Smooth muscle cell (in vitro differentiated cells): ENCODE results near the gene KRTDAP. TPM values are rescaled to one million over a fixed set of nuclear protein-coding genes. Genes with fewer than 3 reads are reported as not detected.

Experiments
- DNase-seq: peaks from one replicate; lab custom pipeline; 2025; ENCODE audit not compliant: unreplicated experiment; lab: John Stamatoyannopoulos, UW
- H2AFZ ChIP-seq: fragments of 200-600 bp; sonication (generic); 2 replicates; pipeline ENCODE4 v1.6.0; 2016; ENCODE audit warnings: antibody characterized with exemption, low read depth, mild to moderate bottlenecking
- H3F3A ChIP-seq: fragments of 200-600 bp; sonication (generic); 2 replicates; pipeline ENCODE4 v1.6.0; 2017; ENCODE audit warnings: antibody characterized with exemption, low read depth
- H3K27ac ChIP-seq: fragments of 200-600 bp; sonication (generic); 2 replicates; pipeline ENCODE4 v1.5.1; 2016; ENCODE audit warnings: low read depth, mild to moderate bottlenecking
- H3K27me3 ChIP-seq: fragments of 200-600 bp; sonication (generic); 2 replicates; pipeline ENCODE4 v1.6.1; 2016; ENCODE audit warnings: low read depth, mild to moderate bottlenecking
- H3K36me3 ChIP-seq: fragments of 200-600 bp; sonication (generic); 2 replicates; pipeline ENCODE4 v1.5.1; 2016; ENCODE audit warnings: low read depth
- H3K4me1 ChIP-seq: fragments of 200-600 bp; sonication (generic); 2 replicates; pipeline ENCODE4 v1.5.1; 2016; ENCODE audit warnings: low read depth
- H3K4me2 ChIP-seq: fragments of 200-600 bp; sonication (generic); 2 replicates; pipeline ENCODE4 v1.6.0; 2016; ENCODE audit warnings: mild to moderate bottlenecking
- H3K4me3 ChIP-seq: fragments of 200-600 bp; sonication (generic); 2 replicates; pipeline ENCODE4 v1.5.1; 2016; ENCODE audit warnings: mild to moderate bottlenecking
- H3K79me2 ChIP-seq: fragments of 200-600 bp; sonication (generic); 2 replicates; pipeline ENCODE4 v1.6.0; 2016; ENCODE audit warnings: low read depth, mild to moderate bottlenecking
- H3K9ac ChIP-seq: fragments of 200-600 bp; sonication (generic); 2 replicates; pipeline ENCODE4 v1.6.0; 2016; ENCODE audit warnings: low read depth
- H3K9me3 ChIP-seq: fragments of 200-600 bp; sonication (generic); replicated peaks from 2 replicates; pipeline ENCODE4 v1.5.1; 2016; ENCODE audit warnings: low read depth
- H4K20me1 ChIP-seq: fragments of 200-600 bp; sonication (generic); 2 replicates; pipeline ENCODE4 v1.6.0; 2016; ENCODE audit warnings: low read depth
- CTCF ChIP-seq: fragments of 200-600 bp; sonication (generic); IDR thresholded peaks from 2 replicates; pipeline ENCODE4 v1.5.1; 2017; ENCODE audit warnings: borderline replicate concordance, mild to moderate bottlenecking, antibody characterized with exemption; ENCODE audit not compliant: insufficient read depth, poor library complexity, severe bottlenecking
- WGBS: methylation state at CpG from one replicate; pipeline ENCODE4 v1.1.7; 2016; ENCODE audit warnings: low lambda C conversion rate; 5-methylcytosine and 5-hydroxymethylcytosine counted together
- polyA plus RNA-seq: library from polyadenylated mRNA; unstranded; fragments of >200 nt; fragmentation: Nextera tagmentation; extraction: Ambion mirVana; gene quantifications from 2 replicates; pipeline ENCODE4 v1.2.1, GENCODE V29; 2016
- total RNA-seq: library from RNA; depleted of rRNA; stranded (reverse); fragments of >200 nt; gene quantifications from 2 replicates; pipeline ENCODE4 v1.2.3, GENCODE V29; 2014

KRTDAP gene
- total RNA-seq, result 203 and 298 TPM in 2 replicates
- polyA plus RNA-seq, result 41.7 and 68.3 TPM in 2 replicates

GRCh38 chr19:35490364-35490763 lies at the start of gene KRTDAP:
Gene KRTDAP, minus strand, starts transcription at chr19:35490464. Its CDS starts 22 bp downstream, at chr19:35490442.
- Histone ChIP-seq H3K4me3 (no peak within 1 kb of the TSS), H3K9me3 (no peaks in the 10 kb centered on the region), H4K20me1 (no peaks in the 10 kb centered on the region), H2AFZ (no peak within 1 kb of the TSS), H3K4me1 (no peaks in the 10 kb centered on the region), H3K27me3 (no peaks in the 10 kb centered on the region), H3K79me2 (no peaks in the 10 kb centered on the region), H3K4me2 (no peak within 1 kb of the TSS), H3F3A (no peaks in the 10 kb centered on the region), H3K36me3 (no peaks in the 10 kb centered on the region), H3K9ac (no peak within 1 kb of the TSS), H3K27ac (no peak within 1 kb of the TSS)
- no peak for TF ChIP-seq CTCF
- DNase-seq, result no peak
- WGBS, result 77% methylated on average over 9 of the region's 9 CpGs

GRCh38 chr19:35539850-35540249 lies 49.6 kb upstream of the KRTDAP start:
- no peak overlapping the region for H3K9ac ChIP-seq
- no peak for TF ChIP-seq CTCF
- no peaks in the 10 kb centered on the region for H3F3A ChIP-seq
- H3K9me3 ChIP-seq, result no peaks in the 10 kb centered on the region
- H3K4me1 ChIP-seq, result peaks cover 7% of the 10 kb centered on the region
- H3K36me3 ChIP-seq, result no peaks in the 10 kb centered on the region
- H3K27ac ChIP-seq, result no peak overlapping the region
- H3K79me2 ChIP-seq, result no peaks in the 10 kb centered on the region
- no peaks in the 10 kb centered on the region for H4K20me1 ChIP-seq
- H3K4me3 ChIP-seq, result no peak overlapping the region
- H3K27me3 ChIP-seq, result no peaks in the 10 kb centered on the region
- no peak overlapping the region for H2AFZ ChIP-seq
- no peak overlapping the region for H3K4me2 ChIP-seq
- WGBS, result 96% methylated on average over 12 of the region's 12 CpGs
- no peak for DNase-seq

GRCh38 chr19:35539314-35539713 lies 49.0 kb upstream of the KRTDAP start:
- Histone ChIP-seq H3K36me3 (no peaks in the 10 kb centered on the region), H3K9me3 (no peaks in the 10 kb centered on the region), H3K79me2 (no peaks in the 10 kb centered on the region), H3K27me3 (no peaks in the 10 kb centered on the region), H4K20me1 (no peaks in the 10 kb centered on the region), H3K27ac (no peak overlapping the region), H3K4me1 (peaks cover 1% of the 10 kb centered on the region), H3F3A (no peaks in the 10 kb centered on the region), H3K4me3 (no peak overlapping the region), H3K9ac (no peak overlapping the region), H2AFZ (no peak overlapping the region), H3K4me2 (no peak overlapping the region)
- no peak for TF ChIP-seq CTCF
- 96% methylated on average over 6 of the region's 6 CpGs for WGBS
- DNase-seq, result no peak

GRCh38 chr19:35534803-35535480 lies 44.7 kb upstream of the KRTDAP start:
- WGBS, result 85% methylated on average over 10 of the region's 10 CpGs
- H3K9ac ChIP-seq, result no peak overlapping the region
- H3K27me3 ChIP-seq, result no peaks in the 10 kb centered on the region
- no peak overlapping the region for H3K4me2 ChIP-seq
- H3K9me3 ChIP-seq, result no peaks in the 10 kb centered on the region
- no peaks in the 10 kb centered on the region for H3F3A ChIP-seq
- no peaks in the 10 kb centered on the region for H3K79me2 ChIP-seq
- H3K36me3 ChIP-seq, result no peaks in the 10 kb centered on the region
- no peak overlapping the region for H3K27ac ChIP-seq
- no peaks in the 10 kb centered on the region for H4K20me1 ChIP-seq
- H3K4me1 ChIP-seq, result peaks cover 4% of the 10 kb centered on the region
- H3K4me3 ChIP-seq, result no peak overlapping the region
- TF ChIP-seq CTCF, result no peak
- no peak for DNase-seq
- no peak overlapping the region for H2AFZ ChIP-seq
